ENCODE results near the gene TCF20. TPM values are rescaled to one million over a fixed set of nuclear protein-coding genes. Genes with fewer than 3 reads are reported as not detected.

Gene TCF20
- total RNA-seq, 6 experiments from 2014 or later, result 15.4 to 20.5 (median 18.5) TPM

GRCh38 chr22:42284202-42284591 lies 13.7 kb upstream of the TCF20 start:
- no peak overlapping the region for H3K27ac ChIP-seq
- H3K36me3 ChIP-seq, result no peaks in the 10 kb centered on the region
- intact Hi-C loops (cut with DNase I), result no loop called here
- TF ChIP-seq POLR2A (IDR thresholded peaks at IDR 0.05), result no peak
- no peak for TF ChIP-seq CTCF (IDR thresholded peaks at IDR 0.05)
- ATAC-seq (no peak), DNase-seq (peak in 1 of 3 donors; percentile 4)
- H3K9me3 ChIP-seq, result no peaks in the 10 kb centered on the region
- peaks cover 0 to 17% (median 3%) of the 10 kb centered on the region in 4 donors for H3K4me1 ChIP-seq
- peaks cover 0 to 4% of the 10 kb centered on the region in 2 donors for H3K27me3 ChIP-seq
- 27% methylated on average over 3 of the region's 7 CpGs for WGBS (ENCODE audit: insufficient coverage, low coverage, low lambda C conversion rate, missing lambda C conversion rate)
- H3K4me3 ChIP-seq, result no peak overlapping the region

DNA sequence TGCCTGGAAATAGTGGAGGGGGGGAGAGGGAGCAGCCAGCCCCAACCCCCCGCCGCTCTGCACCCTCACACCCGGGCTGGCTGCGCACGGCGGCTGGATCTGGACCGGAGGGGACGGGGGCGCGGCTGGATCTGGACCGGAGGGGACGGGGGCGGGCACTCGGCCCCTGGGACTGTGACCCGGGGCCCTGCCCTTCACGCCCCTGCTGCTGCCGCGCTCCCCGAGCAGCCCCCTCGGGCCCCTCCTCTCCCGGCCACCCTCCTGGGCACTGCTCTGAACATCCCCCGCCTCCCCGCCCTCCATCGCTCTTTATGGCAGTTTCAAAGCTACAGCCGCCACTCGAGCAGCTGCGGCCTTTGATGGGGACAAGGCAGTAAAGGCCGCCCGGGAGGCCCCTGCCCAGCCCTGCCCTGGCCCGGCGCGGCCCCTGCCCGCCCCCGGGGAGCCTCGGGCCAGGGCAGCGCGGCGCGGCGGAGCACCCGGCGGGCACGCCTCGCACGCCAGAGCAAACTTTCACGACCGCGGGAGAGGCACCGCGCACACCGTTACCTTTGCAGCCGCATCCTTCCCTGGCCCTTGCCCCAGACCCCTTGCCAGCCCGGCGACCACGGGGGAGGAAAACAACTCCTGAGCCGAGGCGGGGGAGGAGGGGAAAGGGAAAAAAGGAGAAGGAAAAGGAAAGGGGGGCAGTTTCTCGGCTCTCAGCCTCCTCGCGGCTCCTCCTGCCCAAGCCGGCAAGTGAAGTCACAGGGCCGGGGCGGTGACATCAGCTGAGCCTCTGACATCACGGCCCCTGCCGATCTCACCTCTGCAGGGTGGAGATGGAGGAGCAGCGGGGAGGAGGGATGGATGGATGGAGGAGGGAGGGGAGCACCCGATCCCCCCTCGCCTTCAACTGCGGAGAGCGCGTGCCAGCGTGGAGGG lies 13.1 kb upstream of the TCF20 start:
- 5% methylated on average over 28 of the region's 72 CpGs for WGBS (ENCODE audit: insufficient coverage, low coverage, low lambda C conversion rate, missing lambda C conversion rate)
- ATAC-seq, result peak in 1 of 4 donors; percentile 17
- peak in 1 of 3 donors; percentile 21 for DNase-seq

DNA sequence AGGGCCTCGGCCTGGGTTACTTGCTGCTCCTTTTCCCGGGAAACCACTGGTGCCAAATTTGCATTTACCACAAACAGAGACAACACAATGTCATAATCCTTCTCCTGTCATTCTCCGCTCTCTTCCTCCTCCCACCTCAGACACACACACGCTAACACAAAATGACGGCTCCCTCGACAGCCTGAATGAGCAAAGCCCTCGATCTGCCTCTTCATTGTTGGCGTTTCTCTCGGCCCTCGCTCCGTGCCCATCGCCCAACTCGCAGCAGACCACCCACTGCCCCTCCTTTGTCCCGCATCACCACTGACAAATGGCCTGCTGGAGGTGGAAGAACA lies 12.5 kb upstream of the TCF20 start:
- H3K27me3 ChIP-seq, result peaks cover 0 to 4% of the 10 kb centered on the region in 2 donors
- intact Hi-C loops (cut with DNase I), result no loop called here
- no peak for TF ChIP-seq POLR2A (IDR thresholded peaks at IDR 0.05)
- TF ChIP-seq CTCF (IDR thresholded peaks at IDR 0.05), result no peak
- no peak for DNase-seq
- H3K9me3 ChIP-seq, result no peaks in the 10 kb centered on the region
- H3K4me1 ChIP-seq, result peaks cover 0 to 17% (median 3%) of the 10 kb centered on the region in 4 donors
- H3K27ac ChIP-seq, result no peak overlapping the region
- 12% methylated on average over 13 of the region's 14 CpGs for WGBS (ENCODE audit: insufficient coverage, low coverage, low lambda C conversion rate, missing lambda C conversion rate)
- no peaks in the 10 kb centered on the region for H3K36me3 ChIP-seq
- no peak overlapping the region for H3K4me3 ChIP-seq
- ATAC-seq, result peak in 2 of 4 donors; percentile 39 to 44

More for the DNA sequence above, 13.1 kb upstream of the TCF20 start:
- Histone ChIP-seq H3K4me3 (peak overlapping the region in 1 of 3 donors; percentile 7), H3K9me3 (no peaks in the 10 kb centered on the region), H3K36me3 (no peaks in the 10 kb centered on the region), H3K4me1 (peaks cover 0 to 17% (median 3%) of the 10 kb centered on the region in 4 donors), H3K27ac (no peak overlapping the region), H3K27me3 (peaks cover 0 to 4% of the 10 kb centered on the region in 2 donors)
- intact Hi-C loops (cut with DNase I), result no loop called here
- no peak for TF ChIP-seq POLR2A (IDR thresholded peaks at IDR 0.05)
- no peak for TF ChIP-seq CTCF (IDR thresholded peaks at IDR 0.05)

DNA sequence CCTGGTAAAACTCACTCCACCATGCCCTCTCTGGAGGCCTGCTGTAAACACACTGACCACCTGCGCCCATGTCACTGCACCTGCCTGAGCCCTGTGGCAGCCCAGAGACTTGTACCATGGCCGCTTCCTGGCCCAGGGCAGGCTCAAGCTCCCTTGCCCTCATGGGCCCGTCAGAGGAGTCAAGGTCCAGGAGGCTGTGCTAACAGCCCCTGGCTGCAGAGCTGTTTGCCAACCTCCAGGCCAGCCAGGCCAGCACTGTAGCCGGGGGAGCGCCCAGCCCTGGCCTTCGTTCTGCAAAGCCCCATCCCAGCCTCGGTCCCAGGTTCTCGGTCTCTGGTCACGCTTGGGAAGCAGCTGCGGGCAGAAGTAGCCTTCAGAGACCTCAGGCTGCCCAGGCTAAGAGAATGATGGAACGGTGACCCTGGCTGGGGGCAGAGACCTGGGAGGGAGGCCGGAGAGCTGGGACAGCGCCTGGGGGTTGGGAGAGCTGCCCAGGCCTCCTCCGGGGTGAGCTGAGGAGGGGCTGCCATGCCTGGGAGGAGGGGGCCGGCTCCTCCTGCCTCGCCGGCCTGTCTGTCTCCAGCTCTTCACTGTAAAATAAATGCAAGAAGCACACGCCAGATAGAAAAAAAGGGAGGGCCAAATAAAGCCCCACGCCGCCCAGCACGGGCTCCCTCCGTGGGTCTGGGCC lies 11.9 kb upstream of the TCF20 start:
- Histone ChIP-seq H3K9me3 (no peaks in the 10 kb centered on the region), H3K27me3 (peaks cover 0 to 4% of the 10 kb centered on the region in 2 donors), H3K36me3 (no peaks in the 10 kb centered on the region), H3K4me1 (peaks cover 0 to 17% (median 3%) of the 10 kb centered on the region in 4 donors), H3K4me3 (peak overlapping the region in 1 of 3 donors; percentile 13), H3K27ac (peak overlapping the region in 1 of 3 donors; percentile 29)
- intact Hi-C loops (cut with DNase I), result no loop called here
- TF ChIP-seq CTCF (IDR thresholded peaks at IDR 0.05) (no peak), POLR2A (IDR thresholded peaks at IDR 0.05) (no peak)
- ATAC-seq, result peak; percentile 95 to 97 (median 96)
- DNase-seq, result peak; percentile 72 to 86 (median 85)
- WGBS (ENCODE audit: insufficient coverage, low coverage, low lambda C conversion rate, missing lambda C conversion rate), result 12% methylated on average over 5 of the region's 22 CpGs

All from right lobe of liver (tissue), 6 donors.